ENCODE data around the gene TSTD1.

Gene TSTD1

DNA sequence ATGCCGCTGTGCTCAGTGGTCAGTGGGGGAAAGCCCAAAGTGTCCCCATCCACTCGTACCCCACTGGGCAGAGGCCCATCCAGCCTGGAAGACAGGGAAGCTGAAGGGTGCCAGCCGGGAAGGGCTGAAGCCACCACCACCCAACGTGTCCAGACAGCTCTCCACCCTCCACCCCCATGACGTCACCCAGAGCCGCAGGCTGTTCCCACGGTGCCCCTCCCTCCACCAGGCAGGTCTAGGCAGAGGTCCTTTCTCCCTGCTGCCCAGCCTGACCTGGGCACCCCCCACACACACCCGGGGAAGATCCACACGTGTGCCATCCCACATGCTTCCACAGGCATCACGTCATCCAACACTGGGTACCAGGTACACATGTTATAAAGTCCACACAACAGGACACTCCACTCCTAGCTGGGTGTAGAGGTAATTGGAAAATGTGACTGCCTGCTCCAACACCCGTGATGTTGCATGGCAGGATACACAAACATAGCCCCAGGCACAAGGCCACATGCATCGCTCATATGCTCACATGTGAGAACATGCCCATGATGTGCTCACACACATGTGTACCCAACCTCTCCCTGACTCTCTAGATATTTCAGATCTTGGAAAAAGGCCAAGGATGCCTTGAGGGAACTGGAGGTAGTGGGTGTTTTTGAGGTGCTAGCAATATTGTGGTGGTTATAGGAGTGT lies 36.1 kb upstream of the TSTD1 start:
- H3K36me3 ChIP-seq (replicated peaks; ENCODE audit: insufficient read depth, low read length), result no peaks in the 10 kb centered on the region
- no peaks in the 10 kb centered on the region for H3K27me3 ChIP-seq (replicated peaks; ENCODE audit: insufficient read depth, low read length)
- H2AFZ ChIP-seq (ENCODE audit: low read length), result no peak overlapping the region
- H3F3A ChIP-seq (ENCODE audit: insufficient read depth, low read length), result peaks cover 12% of the 10 kb centered on the region
- TF ChIP-seq EZH2 (optimal IDR thresholded peaks at IDR 0.05; ENCODE audit: low read depth, low read length) (no peak), EZH2phosphoT487 (IDR thresholded peaks at IDR 0.05; ENCODE audit: low read length) (no peak)
- TF ChIP-seq, protein P1, sequence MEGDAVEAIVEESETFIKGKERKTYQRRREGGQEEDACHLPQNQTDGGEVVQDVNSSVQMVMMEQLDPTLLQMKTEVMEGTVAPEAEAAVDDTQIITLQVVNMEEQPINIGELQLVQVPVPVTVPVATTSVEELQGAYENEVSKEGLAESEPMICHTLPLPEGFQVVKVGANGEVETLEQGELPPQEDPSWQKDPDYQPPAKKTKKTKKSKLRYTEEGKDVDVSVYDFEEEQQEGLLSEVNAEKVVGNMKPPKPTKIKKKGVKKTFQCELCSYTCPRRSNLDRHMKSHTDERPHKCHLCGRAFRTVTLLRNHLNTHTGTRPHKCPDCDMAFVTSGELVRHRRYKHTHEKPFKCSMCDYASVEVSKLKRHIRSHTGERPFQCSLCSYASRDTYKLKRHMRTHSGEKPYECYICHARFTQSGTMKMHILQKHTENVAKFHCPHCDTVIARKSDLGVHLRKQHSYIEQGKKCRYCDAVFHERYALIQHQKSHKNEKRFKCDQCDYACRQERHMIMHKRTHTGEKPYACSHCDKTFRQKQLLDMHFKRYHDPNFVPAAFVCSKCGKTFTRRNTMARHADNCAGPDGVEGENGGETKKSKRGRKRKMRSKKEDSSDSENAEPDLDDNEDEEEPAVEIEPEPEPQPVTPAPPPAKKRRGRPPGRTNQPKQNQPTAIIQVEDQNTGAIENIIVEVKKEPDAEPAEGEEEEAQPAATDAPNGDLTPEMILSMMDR (IDR thresholded peaks at IDR 0.05; ENCODE audit: low read length), result no peak
- no peaks in the 10 kb centered on the region for H3K9me3 ChIP-seq (replicated peaks; ENCODE audit: insufficient read depth, low read length)
- H3K4me3 ChIP-seq (ENCODE audit: low read length), result no peak overlapping the region
- no peak for DNase-seq
- no peaks in the 10 kb centered on the region for H4K20me1 ChIP-seq (ENCODE audit: insufficient read depth, low read length)
- H3K4me2 ChIP-seq (ENCODE audit: low read depth, low read length), result no peak overlapping the region
- no peaks in the 10 kb centered on the region for H3K79me2 ChIP-seq (ENCODE audit: low read length)
- peaks cover 15% of the 10 kb centered on the region for H3K4me1 ChIP-seq (ENCODE audit: low read length)
- H3K9me2 ChIP-seq (replicated peaks; ENCODE audit: insufficient read depth, low read length), result no peaks in the 10 kb centered on the region
- no peak overlapping the region for H3K27ac ChIP-seq (ENCODE audit: low read length)
- H3K9ac ChIP-seq (ENCODE audit: low read length), result no peak overlapping the region

DNA sequence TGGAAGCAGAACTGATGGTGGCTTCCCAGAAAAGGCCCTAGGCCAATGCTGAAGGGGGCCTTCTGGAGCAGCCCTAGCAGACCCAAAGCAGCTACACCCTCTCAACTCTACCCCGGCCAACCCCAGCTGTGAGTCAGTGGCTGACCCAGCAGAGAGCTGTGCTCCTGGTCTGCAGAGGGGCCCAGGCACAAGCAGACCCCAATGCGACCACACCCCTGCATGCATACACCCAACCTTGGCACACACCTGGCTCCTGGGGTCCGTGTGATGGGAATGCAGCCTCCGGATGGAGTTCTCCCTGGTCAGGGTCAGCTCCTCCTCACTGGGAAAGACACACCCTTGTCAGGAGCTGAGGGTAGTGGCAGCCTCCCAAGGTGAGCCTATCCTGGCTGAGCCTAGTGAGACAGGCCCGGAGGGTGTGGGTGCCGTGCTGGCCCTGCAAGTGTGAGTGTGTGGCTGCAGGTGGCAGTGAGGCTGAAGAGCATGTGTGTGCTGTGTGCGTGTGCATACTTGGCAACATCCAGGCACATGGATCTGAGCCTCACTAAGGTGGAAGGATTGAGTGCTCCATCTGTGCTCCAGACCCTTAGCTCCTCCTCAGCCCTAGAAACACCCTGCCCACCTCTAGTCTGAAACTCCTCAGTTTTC lies 34.8 kb upstream of the TSTD1 start:
- Histone ChIP-seq H3K4me2 (ENCODE audit: low read depth, low read length) (no peak overlapping the region), H3K4me1 (ENCODE audit: low read length) (peaks cover 15% of the 10 kb centered on the region), H3K9me3 (replicated peaks; ENCODE audit: insufficient read depth, low read length) (no peaks in the 10 kb centered on the region), H3K27me3 (replicated peaks; ENCODE audit: insufficient read depth, low read length) (no peaks in the 10 kb centered on the region), H3K4me3 (ENCODE audit: low read length) (no peak overlapping the region), H3K36me3 (replicated peaks; ENCODE audit: insufficient read depth, low read length) (no peaks in the 10 kb centered on the region), H4K20me1 (ENCODE audit: insufficient read depth, low read length) (no peaks in the 10 kb centered on the region), H3K9ac (ENCODE audit: low read length) (no peak overlapping the region), H3K9me2 (replicated peaks; ENCODE audit: insufficient read depth, low read length) (no peaks in the 10 kb centered on the region), H3F3A (ENCODE audit: insufficient read depth, low read length) (peaks cover 23% of the 10 kb centered on the region), H2AFZ (ENCODE audit: low read length) (no peak overlapping the region), H3K27ac (ENCODE audit: low read length) (no peak overlapping the region), H3K79me2 (ENCODE audit: low read length) (peaks cover 11% of the 10 kb centered on the region)
- TF ChIP-seq EZH2phosphoT487 (IDR thresholded peaks at IDR 0.05; ENCODE audit: low read length) (no peak), EZH2 (optimal IDR thresholded peaks at IDR 0.05; ENCODE audit: low read depth, low read length) (no peak)
- TF ChIP-seq, protein P1 (IDR thresholded peaks at IDR 0.05; ENCODE audit: low read length), result no peak
- no peak for DNase-seq

DNA sequence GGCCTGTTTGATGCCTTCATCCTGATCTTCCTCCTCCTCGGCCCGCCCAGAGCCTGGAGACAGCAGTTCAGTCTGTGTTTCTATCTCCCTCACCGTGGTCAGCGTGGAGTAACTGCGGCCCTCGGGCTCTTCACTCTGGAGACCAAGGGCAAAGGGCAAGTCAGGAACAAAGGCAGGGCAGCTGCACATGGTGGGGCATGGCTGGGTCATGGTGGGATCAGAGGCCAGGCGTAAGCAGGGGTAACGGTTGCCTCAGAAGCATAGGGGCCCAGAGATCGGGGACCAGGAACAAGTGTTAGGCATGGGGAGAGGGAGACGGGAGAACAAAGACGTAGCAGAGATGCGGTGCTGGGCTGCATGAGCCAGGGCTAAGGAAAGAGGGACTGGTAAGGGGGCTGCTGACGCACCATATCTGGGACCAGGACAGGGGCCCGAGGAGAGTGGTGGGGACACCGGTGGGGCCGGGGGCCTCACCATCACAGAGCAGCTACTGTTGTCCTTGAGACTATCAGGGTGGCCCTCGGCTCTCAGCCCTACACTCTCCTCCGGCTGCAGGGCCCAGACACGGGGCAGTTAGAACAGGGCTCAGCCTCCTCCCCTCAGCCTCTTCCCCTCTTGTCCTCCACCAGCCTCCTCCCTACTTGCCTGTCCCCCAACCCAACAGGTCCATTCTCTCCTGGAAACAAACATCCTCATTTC lies 34.1 kb upstream of the TSTD1 start:
- H3K9ac ChIP-seq (ENCODE audit: low read length), result no peak overlapping the region
- TF ChIP-seq, protein P1 (IDR thresholded peaks at IDR 0.05; ENCODE audit: low read length), result no peak
- no peak for TF ChIP-seq EZH2phosphoT487 (IDR thresholded peaks at IDR 0.05; ENCODE audit: low read length)
- no peak for TF ChIP-seq EZH2 (optimal IDR thresholded peaks at IDR 0.05; ENCODE audit: low read depth, low read length)
- H3K27me3 ChIP-seq (replicated peaks; ENCODE audit: insufficient read depth, low read length), result no peaks in the 10 kb centered on the region
- H3K4me1 ChIP-seq (ENCODE audit: low read length), result peaks cover 18% of the 10 kb centered on the region
- no peak overlapping the region for H3K27ac ChIP-seq (ENCODE audit: low read length)
- H2AFZ ChIP-seq (ENCODE audit: low read length), result no peak overlapping the region
- no peak for DNase-seq
- H3K79me2 ChIP-seq (ENCODE audit: low read length), result peaks cover 18% of the 10 kb centered on the region
- H3K4me3 ChIP-seq (ENCODE audit: low read length), result no peak overlapping the region
- H4K20me1 ChIP-seq (ENCODE audit: insufficient read depth, low read length), result no peaks in the 10 kb centered on the region
- H3F3A ChIP-seq (ENCODE audit: insufficient read depth, low read length), result peaks cover 25% of the 10 kb centered on the region
- H3K9me2 ChIP-seq (replicated peaks; ENCODE audit: insufficient read depth, low read length), result no peaks in the 10 kb centered on the region
- no peaks in the 10 kb centered on the region for H3K9me3 ChIP-seq (replicated peaks; ENCODE audit: insufficient read depth, low read length)
- no peaks in the 10 kb centered on the region for H3K36me3 ChIP-seq (replicated peaks; ENCODE audit: insufficient read depth, low read length)
- H3K4me2 ChIP-seq (ENCODE audit: low read depth, low read length), result no peak overlapping the region

Measured in MM.1S (cell line).